Heart left ventricle (tissue), 13 donors: Measurements from ENCODE around the gene IFNAR1.

Experiments
- CTCF ChIP-seq, 12 donors: fragments of 200-600 bp; sonication (generic) in 4 of 12; IDR thresholded peaks; one replicate each; pipeline versions ENCODE4 v1.5.0 to v1.8.0; 2018 to 2022; ENCODE audit warnings: antibody characterized with exemption in 12 of 12, mild to moderate bottlenecking in 5 of 12
- POLR2A ChIP-seq, 2 donors: fragments of 450-650 bp; IDR thresholded peaks; one replicate each; pipeline ENCODE4 v1.6.1; 2017; ENCODE audit warnings: antibody characterized with exemption in 2 of 2, mild to moderate bottlenecking in 2 of 2, moderate library complexity in 2 of 2
- donor health status: ischemic (EF 13 %, LVEDD 7.1; RV severe dilation, severe dysfunction).
- donor health status: DM: no; HTN: yes; CAD: no.
- donor health status: DM: no; HTN: no; CAD: no.
- donor health status: ischemic (EF 25% LVEDD 6.9; RV normal size, moderate dysfunction).
- donor health status: ischemic (EF 25% LVEDD 5.7; RV mildly dilated, moderate dysfunction).
- donor health status: ischemic (EF 35%, LVEDD 5.7; RV mildly dilated, moderate dysfunction).
- donor health status: nonischemic (EF 11% LVEDD 7.7; RV severe dilation, severe dysfunction).
- donor health status: DM: yes; HTN: yes; CAD: no.
- donor health status: PGD.
- donor health status: ischemic (EF 29% LVEDD 5.4; RV normal size, mild dysfunction).
- donor health status: nonischemic (EF 23%, LVEDD 6.1; RV moderate dilation, normal function).

- no peak for TF ChIP-seq POLR2A (IDR thresholded peaks at IDR 0.05)
- no peak for TF ChIP-seq CTCF (IDR thresholded peaks at IDR 0.05)
Observed at GRCh38 chr21:33364830-33365229, 40.1 kb downstream of the IFNAR1 start.
